ENCODE data around the gene ROR1. TPM values are rescaled to one million over a fixed set of nuclear protein-coding genes. Genes with fewer than 3 reads are reported as not detected.

Gene ROR1
- total and polyA plus RNA-seq, 9 of the 15 experiments (the other 6 are each of a cell fraction or from before 2014, with no cell fraction given), result 0.02 TPM; not detected in 8

- WGBS (ENCODE audit: insufficient coverage, low coverage, missing lambda C conversion rate), result 3% methylated on average over 3 of the region's 3 CpGs
- TF ChIP-seq ZNF311 (CRISPR knock-in tag; IDR thresholded peaks at IDR 0.05) (no peak), ATF3 (IDR thresholded peaks at IDR 0.05) (no peak), ATF3 (CRISPR knock-in tag; conservative IDR thresholded peaks at IDR 0.05) (no peak), PML (IDR thresholded peaks at IDR 0.05; ENCODE audit: low read length) (no peak), ZNF583 (CRISPR knock-in tag; IDR thresholded peaks at IDR 0.05) (no peak), MTF1 (CRISPR knock-in tag; IDR thresholded peaks at IDR 0.05; ENCODE audit: borderline replicate concordance) (no peak), GTF3C2 (IDR thresholded peaks at IDR 0.05; ENCODE audit: borderline replicate concordance, extremely low read depth, insufficient read length) (no peak), MTA3 (IDR thresholded peaks at IDR 0.05; ENCODE audit: borderline replicate concordance) (no peak), KAT2B (IDR thresholded peaks at IDR 0.05; ENCODE audit: low read depth, low read length) (no peak), PTRF (tag; IDR thresholded peaks at IDR 0.05) (no peak), ZNF282 (CRISPR knock-in tag; IDR thresholded peaks at IDR 0.05) (no peak), HMGXB4 (CRISPR knock-in tag; IDR thresholded peaks at IDR 0.05) (no peak), AFF4 (CRISPR knock-in tag; IDR thresholded peaks at IDR 0.05) (no peak), ZNF124 (CRISPR knock-in tag; IDR thresholded peaks at IDR 0.05) (no peak)
- intact Hi-C loops (cut with micrococcal nuclease) (no loop called here), in situ Hi-C loops (cut with MboI) (no loop called here)
- no TSS peak for BruUV-seq (replicated peaks)
- no peak for DNase-seq (ENCODE audit: extremely low read depth in 1 of 4, low spot score in 3 of 4)
- no peak overlapping the region for H3K4me3 ChIP-seq
- no peaks in the 10 kb centered on the region for H3K9me3 ChIP-seq (replicated peaks; ENCODE audit: control insufficient read depth, insufficient read depth, low read depth, low read length)
- H3K9me1 ChIP-seq (ENCODE audit: control insufficient read depth, insufficient read depth, low read length), result no peaks in the 10 kb centered on the region
- ChIA-PET CTCF (ENCODE audit: low intra/inter-chr PET ratio) (no interaction called here), POLR2A (no interaction called here)
- H2AFZ ChIP-seq (ENCODE audit: low read depth, low read length), result no peak overlapping the region
- H3K4me2 ChIP-seq (ENCODE audit: insufficient read depth, low read length), result no peak overlapping the region
- no peak for FAIRE-seq
- no peaks in the 10 kb centered on the region; a peak in 1 of 5 replicates for H3K27me3 ChIP-seq (ENCODE audit: control insufficient read depth in 2 of 2, insufficient read depth in 2 of 2, low read length in 2 of 2)
- H3K9ac ChIP-seq (ENCODE audit: insufficient read depth in 1 of 2, low read depth in 2 of 2, low read length in 2 of 2), result no peak overlapping the region
- no peaks in the 10 kb centered on the region for H4K20me1 ChIP-seq (replicated peaks; ENCODE audit: control insufficient read depth, insufficient read depth, low read length)
- no peak for ATAC-seq
- H3K27ac ChIP-seq (ENCODE audit: extremely low read depth, low read depth, low read length), result no peak overlapping the region
- no peaks in the 10 kb centered on the region for H3K4me1 ChIP-seq (replicated peaks in 1 of 2; ENCODE audit: control insufficient read depth in 2 of 2, insufficient read depth in 2 of 2, low read length in 2 of 2)
- H3K79me2 ChIP-seq (ENCODE audit: control insufficient read depth, insufficient read depth, low read length), result no peaks in the 10 kb centered on the region
- no peaks in the 10 kb centered on the region for H3K36me3 ChIP-seq (ENCODE audit: control insufficient read depth, insufficient read depth, low read length)
These were observed 392.8 kb downstream of the ROR1 start for GRCh38 chr1:64166629-64167028.
